ES-I3 (cell line): ENCODE measurements around the gene CALN1.

Source experiments
- H3K36me3 ChIP-seq: 2 replicates; pipeline ENCODE4 v1.6.1; 2013; ENCODE audit warnings: mild to moderate bottlenecking, low read length, control low read depth, moderate library complexity; ENCODE audit not compliant: insufficient read depth
- H3K4me1 ChIP-seq: 2 replicates; pipeline ENCODE4 v1.6.1; 2013; ENCODE audit warnings: mild to moderate bottlenecking, control low read depth, low read length; ENCODE audit not compliant: insufficient read depth
- H3K9ac ChIP-seq: 2 replicates; pipeline ENCODE4 v1.6.1; 2013; ENCODE audit warnings: low read depth, mild to moderate bottlenecking, low read length, moderate library complexity
- H3K9me3 ChIP-seq: 2 replicates; pipeline ENCODE4 v1.6.1; 2013; ENCODE audit warnings: mild to moderate bottlenecking, low read length, moderate library complexity; ENCODE audit not compliant: control insufficient read depth, insufficient read depth

Gene CALN1

DNA sequence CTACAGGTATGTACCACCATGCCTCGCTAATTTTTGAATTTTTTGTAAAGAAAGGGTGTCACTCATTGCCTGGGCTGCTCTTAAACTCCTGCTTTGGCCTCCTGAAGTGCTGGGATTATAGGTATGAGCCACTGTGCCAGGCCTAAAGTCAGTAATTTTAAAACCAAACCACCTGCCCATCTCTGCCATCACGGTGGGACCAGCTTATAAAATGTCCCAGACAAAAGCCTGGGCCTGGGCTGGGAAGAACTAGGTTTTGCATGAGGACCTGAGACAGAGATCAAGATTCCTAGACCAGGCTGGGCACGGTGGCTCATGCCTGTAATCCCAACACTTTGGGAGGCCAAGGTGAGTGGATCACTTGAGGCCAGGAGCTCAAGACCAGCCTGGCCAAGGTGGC lies 395.6 kb downstream of the CALN1 start:
- Histone ChIP-seq H3K4me1 (no peaks in the 10 kb centered on the region), H3K9me3 (no peaks in the 10 kb centered on the region), H3K36me3 (no peaks in the 10 kb centered on the region), H3K9ac (no peak overlapping the region)

DNA sequence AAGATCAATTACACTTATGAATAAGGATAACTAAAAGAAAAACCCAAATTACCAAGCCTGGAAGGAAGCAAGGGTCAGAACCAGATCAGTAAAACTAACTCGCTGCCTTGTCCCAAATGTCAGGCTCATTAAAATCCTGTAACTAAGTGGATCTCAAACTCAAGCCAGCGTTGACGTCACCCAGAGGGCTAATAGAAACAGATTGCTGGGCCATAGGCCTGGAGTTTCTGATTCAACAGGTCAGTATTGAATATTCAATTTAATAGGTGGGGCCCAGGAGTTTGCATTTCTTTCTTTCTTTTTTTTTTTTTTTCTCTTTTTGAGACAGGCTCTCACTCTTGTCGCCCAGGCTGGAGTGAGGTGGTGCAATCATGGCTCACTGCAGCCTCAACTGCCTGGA lies 397.0 kb downstream of the CALN1 start:
- no peak overlapping the region for H3K9ac ChIP-seq
- H3K4me1 ChIP-seq = no peaks in the 10 kb centered on the region
- H3K36me3 ChIP-seq = no peaks in the 10 kb centered on the region
- no peaks in the 10 kb centered on the region for H3K9me3 ChIP-seq

DNA sequence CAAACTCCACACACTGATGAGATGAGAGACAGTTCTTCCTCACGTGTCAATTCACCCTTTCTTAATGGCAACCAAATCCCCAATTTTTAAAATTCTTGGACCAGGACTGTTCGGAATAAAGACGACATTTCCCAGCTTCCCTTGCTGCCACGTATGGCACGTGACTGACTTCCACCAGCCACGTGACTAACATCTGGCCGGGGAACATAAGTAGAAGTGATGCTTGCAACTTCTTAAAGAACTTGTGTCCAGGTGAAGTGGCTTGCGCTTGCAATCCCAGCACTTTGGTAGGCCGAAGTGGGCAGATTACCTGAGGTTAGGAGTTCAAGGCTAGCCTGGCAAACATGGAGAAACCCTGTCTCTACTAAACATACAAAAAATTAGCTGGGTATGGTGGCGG lies 405.1 kb downstream of the CALN1 start:
- no peak overlapping the region for H3K9ac ChIP-seq
- no peaks in the 10 kb centered on the region for H3K36me3 ChIP-seq
- no peaks in the 10 kb centered on the region for H3K4me1 ChIP-seq
- no peaks in the 10 kb centered on the region for H3K9me3 ChIP-seq

GRCh38 chr7:72003236-72003635 lies 408.9 kb downstream of the CALN1 start:
- Histone ChIP-seq H3K9ac (no peak overlapping the region), H3K36me3 (no peaks in the 10 kb centered on the region), H3K4me1 (no peaks in the 10 kb centered on the region), H3K9me3 (no peaks in the 10 kb centered on the region)

DNA sequence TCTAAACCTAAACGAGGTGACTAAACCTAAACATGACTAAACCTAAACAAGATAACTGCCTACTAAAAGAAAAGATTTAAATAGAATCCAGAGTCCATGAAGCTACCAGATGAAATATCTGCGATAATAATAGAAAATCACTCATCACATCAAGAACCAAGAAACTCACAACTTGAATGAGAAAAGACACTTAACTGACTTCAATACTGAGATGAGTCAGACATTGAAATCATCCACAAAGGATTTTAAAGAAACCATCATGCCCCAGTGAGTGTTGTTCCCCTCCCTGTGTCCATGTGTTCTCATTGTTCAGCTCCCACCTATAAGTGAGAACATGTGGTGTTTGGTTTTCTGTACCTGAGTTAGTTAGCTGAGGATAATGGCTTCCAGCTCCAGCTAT lies 416.0 kb downstream of the CALN1 start:
- Histone ChIP-seq H3K4me1 (no peaks in the 10 kb centered on the region), H3K9me3 (no peaks in the 10 kb centered on the region), H3K36me3 (no peaks in the 10 kb centered on the region), H3K9ac (no peak overlapping the region)

- H3K36me3 ChIP-seq = no peaks in the 10 kb centered on the region
- no peak overlapping the region for H3K9ac ChIP-seq
- H3K4me1 ChIP-seq = no peaks in the 10 kb centered on the region
- no peaks in the 10 kb centered on the region for H3K9me3 ChIP-seq
Observed at GRCh38 chr7:71995111-71995510, 417.0 kb downstream of the CALN1 start.

DNA sequence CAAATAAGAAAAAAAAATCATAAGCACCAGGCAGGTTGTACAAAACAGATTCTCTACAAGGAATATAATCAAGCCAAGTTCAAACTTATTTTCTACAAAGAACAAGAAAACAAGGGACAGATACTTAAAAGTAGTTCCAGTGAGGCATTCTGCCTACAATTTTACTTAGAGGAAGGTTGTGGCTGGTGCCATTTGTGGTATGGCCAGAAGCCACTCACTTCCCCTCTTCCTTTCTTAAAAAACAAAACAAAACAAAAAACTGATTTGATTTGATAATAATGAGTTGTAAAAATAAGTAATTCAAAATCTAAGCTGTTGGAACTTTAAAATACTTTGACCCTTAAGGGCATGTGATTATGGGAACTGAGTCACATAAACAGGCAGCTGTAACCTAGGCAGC lies 420.6 kb downstream of the CALN1 start:
- no peaks in the 10 kb centered on the region for H3K36me3 ChIP-seq
- H3K4me1 ChIP-seq = no peaks in the 10 kb centered on the region
- no peaks in the 10 kb centered on the region for H3K9me3 ChIP-seq
- no peak overlapping the region for H3K9ac ChIP-seq

DNA sequence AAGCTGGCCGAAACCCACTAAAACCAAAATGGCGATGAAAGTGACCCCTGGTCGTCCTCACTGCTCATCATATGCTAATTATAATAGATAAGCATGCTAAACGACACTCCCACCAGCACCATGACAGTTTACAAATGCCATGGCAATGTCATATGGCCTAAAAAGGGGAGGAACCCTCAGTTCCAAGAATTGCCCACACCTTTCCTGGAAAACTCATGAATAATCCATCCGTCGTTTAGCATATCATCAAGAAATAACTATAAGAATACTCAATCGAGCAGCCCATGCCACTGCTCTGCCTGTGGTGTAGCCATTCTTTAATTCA lies 422.0 kb downstream of the CALN1 start:
- no peak overlapping the region for H3K9ac ChIP-seq
- H3K9me3 ChIP-seq = no peaks in the 10 kb centered on the region
- no peaks in the 10 kb centered on the region for H3K36me3 ChIP-seq
- no peaks in the 10 kb centered on the region for H3K4me1 ChIP-seq

DNA sequence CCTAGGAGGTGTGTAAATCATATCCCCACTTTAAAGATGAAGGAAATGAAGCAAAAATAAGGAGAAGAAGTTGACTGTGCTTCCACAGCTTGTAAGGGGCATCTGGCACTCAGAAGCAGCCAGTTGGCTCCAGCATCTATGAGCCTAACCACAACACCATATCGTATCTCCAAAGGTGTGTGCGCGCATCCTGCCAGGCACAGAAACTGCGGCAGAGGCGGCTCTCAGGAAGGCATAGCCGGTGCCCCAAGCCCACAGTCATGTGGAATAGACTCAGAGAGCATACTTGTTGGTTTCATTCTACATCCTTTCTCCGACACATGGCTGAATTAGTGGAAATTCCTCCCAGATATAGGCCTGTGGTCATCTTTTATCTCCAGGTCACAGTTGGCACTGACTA lies 423.9 kb downstream of the CALN1 start:
- Histone ChIP-seq H3K9me3 (no peaks in the 10 kb centered on the region), H3K36me3 (no peaks in the 10 kb centered on the region), H3K4me1 (no peaks in the 10 kb centered on the region), H3K9ac (no peak overlapping the region)

- Histone ChIP-seq H3K9me3 (no peaks in the 10 kb centered on the region), H3K4me1 (no peaks in the 10 kb centered on the region), H3K36me3 (no peaks in the 10 kb centered on the region), H3K9ac (no peak overlapping the region)
Observed at GRCh38 chr7:71987200-71987767, 424.9 kb downstream of the CALN1 start.

GRCh38 chr7:71984348-71984747 lies 427.8 kb downstream of the CALN1 start:
- Histone ChIP-seq H3K4me1 (no peaks in the 10 kb centered on the region), H3K9ac (no peak overlapping the region), H3K36me3 (no peaks in the 10 kb centered on the region), H3K9me3 (no peaks in the 10 kb centered on the region)

DNA sequence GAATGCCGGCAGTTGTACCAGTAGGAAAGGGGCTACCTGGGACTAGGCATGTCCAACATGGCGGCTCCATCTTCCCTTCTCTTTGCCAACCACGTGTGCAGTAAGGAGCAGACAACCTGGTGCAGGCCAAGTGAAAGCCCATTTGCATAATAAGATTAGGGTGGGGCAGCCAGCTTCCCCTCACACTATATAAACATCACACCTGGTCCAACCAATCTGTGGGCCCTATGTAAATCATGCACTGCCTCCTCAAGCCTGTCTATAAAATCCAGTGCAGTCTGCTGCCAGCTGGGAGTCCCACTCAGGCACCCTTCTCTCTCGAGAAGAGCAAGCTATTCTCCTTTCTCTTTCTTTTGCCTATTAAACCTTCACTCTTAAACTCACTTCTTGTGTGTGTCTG lies 429.3 kb downstream of the CALN1 start:
- H3K4me1 ChIP-seq = no peaks in the 10 kb centered on the region

GRCh38 chr7:71976645-71977044 lies 435.5 kb downstream of the CALN1 start:
- Histone ChIP-seq H3K4me1 (no peaks in the 10 kb centered on the region), H3K9ac (no peak overlapping the region)

More for the DNA sequence above, 429.3 kb downstream of the CALN1 start:
- Histone ChIP-seq H3K9me3 (no peaks in the 10 kb centered on the region), H3K36me3 (no peaks in the 10 kb centered on the region), H3K9ac (no peak overlapping the region)

DNA sequence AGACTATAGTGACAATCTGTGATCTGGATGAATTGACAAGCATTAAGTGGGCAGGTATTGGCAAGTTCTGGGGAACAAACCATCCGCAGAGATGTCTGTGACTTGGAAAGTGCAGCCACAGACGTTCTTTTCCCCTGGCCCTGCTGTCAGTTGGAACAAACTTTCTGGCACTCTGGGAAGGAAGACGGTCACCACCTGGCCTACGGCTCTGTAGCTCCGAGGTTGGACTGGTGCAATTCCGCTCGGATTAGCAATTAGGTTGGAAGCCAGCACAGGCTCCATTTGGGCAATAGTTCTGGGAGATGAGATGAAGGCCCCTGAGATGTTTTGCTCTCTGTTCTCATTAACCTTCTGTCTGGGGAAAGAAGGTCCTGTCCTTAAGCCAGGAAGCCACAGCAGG lies 437.5 kb downstream of the CALN1 start:
- Histone ChIP-seq H3K9me3 (no peaks in the 10 kb centered on the region), H3K4me1 (no peaks in the 10 kb centered on the region), H3K36me3 (no peaks in the 10 kb centered on the region), H3K9ac (no peak overlapping the region)

More at GRCh38 chr7:71976645-71977044, 435.5 kb downstream of the CALN1 start:
- no peaks in the 10 kb centered on the region for H3K9me3 ChIP-seq
- H3K36me3 ChIP-seq = no peaks in the 10 kb centered on the region

- H3K9me3 ChIP-seq = no peaks in the 10 kb centered on the region
- no peaks in the 10 kb centered on the region for H3K4me1 ChIP-seq
- H3K36me3 ChIP-seq = no peaks in the 10 kb centered on the region
- H3K9ac ChIP-seq = no peak overlapping the region
Observed at GRCh38 chr7:71972534-71972933, 439.6 kb downstream of the CALN1 start.

DNA sequence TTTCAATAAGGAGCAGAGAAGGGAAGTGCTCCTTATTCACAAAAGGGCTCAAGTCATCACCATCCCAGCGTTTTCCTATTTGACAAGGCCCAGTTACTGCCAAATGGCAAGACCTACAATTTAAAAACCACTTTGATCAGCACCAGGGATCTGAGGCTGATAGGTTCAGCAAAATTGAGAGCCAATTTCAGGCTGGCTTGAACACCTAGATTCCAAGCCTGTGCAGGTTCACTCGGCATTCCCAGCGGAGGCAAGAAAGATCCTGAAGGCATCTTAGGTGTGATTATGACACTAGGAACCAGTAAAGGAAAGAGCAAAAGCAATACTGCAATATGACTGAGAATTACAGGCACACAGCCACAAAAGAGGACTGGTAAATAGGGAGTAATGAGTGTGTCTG lies 441.4 kb downstream of the CALN1 start:
- H3K9me3 ChIP-seq = no peaks in the 10 kb centered on the region
- H3K4me1 ChIP-seq = no peaks in the 10 kb centered on the region
- no peaks in the 10 kb centered on the region for H3K36me3 ChIP-seq
- H3K9ac ChIP-seq = no peak overlapping the region
